Keratinocyte (primary cell): Measurements from ENCODE around the gene HSPB9. TPM values are rescaled to one million over a fixed set of nuclear protein-coding genes. Genes with fewer than 3 reads are reported as not detected.
A peak's percentile ranks its signal among the peaks of the same experiment; 100 is the strongest.

Source experiments
- DNase-seq: peaks from one replicate; pipeline ENCODE4 v3.0.0-alpha.2; 2011; ENCODE audit warnings: low read depth, missing footprints, low spot score
- FAIRE-seq: peaks from 2 replicates; lab custom pipeline; 2011; peaks lifted over from hg19 to GRCh38; lab: Jason Lieb, UNC
- H2AFZ ChIP-seq: 2 replicates; pipeline ENCODE4 v1.6.0; 2012; ENCODE audit warnings: low read length, control low read depth, inconsistent platforms; ENCODE audit not compliant: control insufficient read depth
- H3K27ac ChIP-seq: 2 replicates; pipeline ENCODE4 v1.5.1; 2011; ENCODE audit warnings: low read length; ENCODE audit not compliant: control insufficient read depth, insufficient read depth
- H3K27me3 ChIP-seq: 3 replicates; pipeline ENCODE4 v1.6.0; 2011; ENCODE audit warnings: low read length; ENCODE audit not compliant: control insufficient read depth, insufficient read depth; ENCODE audit errors: extremely low read depth
- H3K36me3 ChIP-seq, 2 experiments: 2 replicates in 1 of 2; 3 replicates in 1 of 2; pipeline ENCODE4 v1.5.1; 2011; ENCODE audit warnings: low read length in 2 of 2, mild to moderate bottlenecking in 1 of 2; ENCODE audit not compliant: control insufficient read depth in 2 of 2, insufficient read depth in 2 of 2; ENCODE audit errors: extremely low read depth in 1 of 2
- H3K4me1 ChIP-seq: 3 replicates; pipeline ENCODE4 v1.5.1; 2011; ENCODE audit warnings: low read length; ENCODE audit not compliant: control insufficient read depth, insufficient read depth; ENCODE audit errors: extremely low read depth
- H3K4me2 ChIP-seq: 3 replicates; pipeline ENCODE4 v1.6.0; 2011; ENCODE audit warnings: low read depth, low read length; ENCODE audit not compliant: control insufficient read depth, insufficient read depth; ENCODE audit errors: extremely low read depth
- H3K4me3 ChIP-seq, 3 experiments: fragments of 200-600 bp in 1 of 3; sonication (generic) in 1 of 3; 2 replicates in 2 of 3; 3 replicates in 1 of 3; pipeline ENCODE4 v1.5.1; 2011 to 2016; ENCODE audit warnings: low read length in 3 of 3, mild to moderate bottlenecking in 3 of 3, control low read depth in 2 of 3, inconsistent platforms in 1 of 3, low read depth in 1 of 3, mixed read lengths in 1 of 3, mixed run types in 1 of 3, moderate library complexity in 1 of 3; ENCODE audit not compliant: control insufficient read depth in 2 of 3, insufficient read depth in 2 of 3; ENCODE audit errors: extremely low read depth in 1 of 3
- H3K79me2 ChIP-seq: 2 replicates; pipeline ENCODE4 v1.6.0; 2012; ENCODE audit warnings: low read length; ENCODE audit not compliant: control insufficient read depth, insufficient read depth
- H3K9ac ChIP-seq: 3 replicates; pipeline ENCODE4 v1.6.0; 2011; ENCODE audit warnings: low read length; ENCODE audit not compliant: control insufficient read depth, insufficient read depth; ENCODE audit errors: extremely low read depth
- H3K9me1 ChIP-seq: 3 replicates; pipeline ENCODE4 v1.6.0; 2011; ENCODE audit warnings: low read length; ENCODE audit not compliant: control insufficient read depth, insufficient read depth; ENCODE audit errors: extremely low read depth
- H3K9me3 ChIP-seq: 2 replicates; pipeline ENCODE4 v1.5.1; 2012; ENCODE audit warnings: low read depth, low read length; ENCODE audit not compliant: control insufficient read depth
- H4K20me1 ChIP-seq: 3 replicates; pipeline ENCODE4 v1.6.0; 2011; ENCODE audit warnings: low read length; ENCODE audit not compliant: control insufficient read depth, insufficient read depth; ENCODE audit errors: extremely low read depth
- EZH2 ChIP-seq: IDR thresholded peaks from one replicate; pipeline ENCODE4 v1.6.1; 2012; ENCODE audit warnings: inconsistent platforms, mild to moderate bottlenecking, low read length, moderate library complexity
- dilution Hi-C: fragments of 300-500 bp; cut with MboI; formaldehyde crosslinking; loops from one replicate; pipeline ENCODE4 v1.7.0; 2020; ENCODE audit warnings: low sequenced_read_pairs; ENCODE audit not compliant: extremely low pct_ligation_motif_present
- polyA plus RNA-seq, 5 experiments: library from polyadenylated mRNA; depleted of rRNA in 3 of 5; stranded (reverse) in 3 of 5; stranded (forward) in 1 of 5; unstranded in 1 of 5; fragments of >200 nt; gene quantifications; 1 replicate in 1 of 5; 2 replicates in 3 of 5; 3 replicates in 1 of 5; pipeline versions ENCODE4 v1.2.1 to v1.2.3, GENCODE V29; 2011 to 2012; ENCODE audit warnings: missing spikeins in 2 of 5, low read depth in 1 of 5, low replicate concordance in 1 of 5
- TF ChIP-seq, protein P1 (sequence below), 3 experiments: IDR thresholded peaks in 1 of 3; conservative IDR thresholded peaks in 1 of 3; optimal IDR thresholded peaks in 1 of 3; 2 replicates in 2 of 3; 3 replicates in 1 of 3; pipeline versions ENCODE3 to v1.5.1; 2011; ENCODE audit warnings: low read length in 3 of 3, mild to moderate bottlenecking in 3 of 3, moderate library complexity in 2 of 3, control low read depth in 1 of 3, inconsistent platforms in 1 of 3; ENCODE audit not compliant: insufficient read depth in 2 of 3; ENCODE audit errors: extremely low read depth in 1 of 3

HSPB9 gene
- polyA plus RNA-seq, 1 donor (not counting 4 experiments of a cell fraction or from before 2014, with no cell fraction given), result not detected

DNA sequence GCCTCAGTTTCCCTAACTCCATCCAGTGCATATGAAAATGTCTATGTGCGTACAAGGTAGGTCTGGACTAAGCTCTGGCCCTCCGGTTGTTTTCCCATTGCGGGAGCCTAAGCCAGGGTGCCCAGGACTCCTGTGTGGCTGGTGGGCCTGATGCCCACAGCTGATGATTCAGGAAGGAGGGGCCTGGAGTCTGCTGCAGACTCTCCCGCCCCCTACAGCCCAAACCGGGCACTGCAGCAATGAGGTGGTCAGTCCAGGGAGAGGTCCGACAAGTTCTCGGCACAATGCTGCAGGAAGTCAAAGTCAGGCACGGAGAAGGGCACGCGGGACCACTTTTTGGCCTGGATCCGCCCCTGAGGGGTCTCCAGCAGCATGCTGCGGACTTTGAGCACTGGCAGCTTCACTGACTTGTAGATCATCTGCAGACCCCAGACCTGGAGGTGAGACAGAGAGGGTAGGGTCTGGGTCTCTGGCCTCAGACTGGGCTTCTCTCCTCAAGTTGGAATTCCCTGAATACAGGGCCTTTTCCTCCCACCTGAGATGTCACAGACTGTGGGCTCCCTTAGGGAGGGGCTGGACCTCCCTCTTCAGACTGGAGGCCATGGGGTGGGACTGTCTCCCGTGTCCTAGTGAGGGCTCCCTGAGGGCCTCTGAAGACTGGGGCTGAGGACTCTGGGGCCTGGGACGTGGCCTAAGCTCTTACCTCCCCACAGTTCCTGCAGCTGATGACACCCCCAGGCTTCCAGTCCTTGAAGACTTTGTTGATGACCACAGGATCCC is 20.9 kb upstream of the HSPB9 start:
- no peak for TF ChIP-seq EZH2
- TF ChIP-seq, protein P1, sequence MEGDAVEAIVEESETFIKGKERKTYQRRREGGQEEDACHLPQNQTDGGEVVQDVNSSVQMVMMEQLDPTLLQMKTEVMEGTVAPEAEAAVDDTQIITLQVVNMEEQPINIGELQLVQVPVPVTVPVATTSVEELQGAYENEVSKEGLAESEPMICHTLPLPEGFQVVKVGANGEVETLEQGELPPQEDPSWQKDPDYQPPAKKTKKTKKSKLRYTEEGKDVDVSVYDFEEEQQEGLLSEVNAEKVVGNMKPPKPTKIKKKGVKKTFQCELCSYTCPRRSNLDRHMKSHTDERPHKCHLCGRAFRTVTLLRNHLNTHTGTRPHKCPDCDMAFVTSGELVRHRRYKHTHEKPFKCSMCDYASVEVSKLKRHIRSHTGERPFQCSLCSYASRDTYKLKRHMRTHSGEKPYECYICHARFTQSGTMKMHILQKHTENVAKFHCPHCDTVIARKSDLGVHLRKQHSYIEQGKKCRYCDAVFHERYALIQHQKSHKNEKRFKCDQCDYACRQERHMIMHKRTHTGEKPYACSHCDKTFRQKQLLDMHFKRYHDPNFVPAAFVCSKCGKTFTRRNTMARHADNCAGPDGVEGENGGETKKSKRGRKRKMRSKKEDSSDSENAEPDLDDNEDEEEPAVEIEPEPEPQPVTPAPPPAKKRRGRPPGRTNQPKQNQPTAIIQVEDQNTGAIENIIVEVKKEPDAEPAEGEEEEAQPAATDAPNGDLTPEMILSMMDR (optimal IDR thresholded peaks at IDR 0.05 in 1 of 3, IDR thresholded peaks at IDR 0.05 in 1 of 3, conservative IDR thresholded peaks at IDR 0.05 in 1 of 3; ENCODE audit: extremely low read depth in 1 of 3, insufficient read depth in 2 of 3, low read length in 3 of 3), result peak; percentile 86 to 91 (median 91)
- H2AFZ ChIP-seq, result no peak overlapping the region
- no peak overlapping the region for H3K9ac ChIP-seq
- H4K20me1 ChIP-seq, result no peaks in the 10 kb centered on the region
- no peak overlapping the region for H3K4me2 ChIP-seq
- peaks cover 5% of the 10 kb centered on the region for H3K4me1 ChIP-seq
- H3K79me2 ChIP-seq, result no peaks in the 10 kb centered on the region
- H3K36me3 ChIP-seq, result peaks cover 0 to 6% of the 10 kb centered on the region in 2 experiments
- no peak for DNase-seq
- no peaks in the 10 kb centered on the region for H3K9me3 ChIP-seq
- H3K27ac ChIP-seq, result no peak overlapping the region
- no peak for FAIRE-seq
- peaks cover 22% of the 10 kb centered on the region for H3K27me3 ChIP-seq
- H3K9me1 ChIP-seq, result no peaks in the 10 kb centered on the region
- no peak overlapping the region for H3K4me3 ChIP-seq
- dilution Hi-C loops, result no loop called here

GRCh38 chr17:42103221-42103954 is 19.2 kb upstream of the HSPB9 start:
- Histone ChIP-seq H3K4me2 (no peak overlapping the region), H3K4me1 (peaks cover 8% of the 10 kb centered on the region), H2AFZ (no peak overlapping the region), H3K9me1 (no peaks in the 10 kb centered on the region), H3K9ac (no peak overlapping the region), H3K9me3 (no peaks in the 10 kb centered on the region), H3K4me3 (no peak overlapping the region), H4K20me1 (no peaks in the 10 kb centered on the region), H3K79me2 (no peaks in the 10 kb centered on the region), H3K27me3 (peaks cover 6% of the 10 kb centered on the region), H3K36me3 (peaks cover 0 to 6% of the 10 kb centered on the region in 2 experiments), H3K27ac (no peak overlapping the region)
- FAIRE-seq, result no peak
- TF ChIP-seq, protein P1 (optimal IDR thresholded peaks at IDR 0.05 in 1 of 3, IDR thresholded peaks at IDR 0.05 in 1 of 3, conservative IDR thresholded peaks at IDR 0.05 in 1 of 3; ENCODE audit: extremely low read depth in 1 of 3, insufficient read depth in 2 of 3, low read length in 3 of 3), result no peak
- TF ChIP-seq EZH2, result no peak
- dilution Hi-C loops, result no loop called here
- DNase-seq, result no peak
